ENCODE measurements around the gene PDK3. TPM values are rescaled to one million over a fixed set of nuclear protein-coding genes. Genes with fewer than 3 reads are reported as not detected.
A peak's percentile ranks its signal among the peaks of the same experiment; 100 is the strongest.

The PDK3 gene
- total RNA-seq, 6 donors from 2014 or later, result 9.2 to 29.5 (median 15.0) TPM

- Histone ChIP-seq H3K9me3 (no peaks in the 10 kb centered on the region), H3K36me3 (no peaks in the 10 kb centered on the region), H3K27me3 (no peaks in the 10 kb centered on the region), H3K27ac (no peak overlapping the region), H3K4me3 (no peak overlapping the region), H3K4me1 (peaks cover 0 to 10% (median 4%) of the 10 kb centered on the region in 4 donors)
- TF ChIP-seq CTCF (IDR thresholded peaks at IDR 0.05), result no peak
- TF ChIP-seq POLR2AphosphoS5 (IDR thresholded peaks at IDR 0.05), result no peak
- DNase-seq, result no peak
- no peak for ATAC-seq (ENCODE audit: low FRiP score in 2 of 2)
- WGBS, 2 donors, result 75 to 81% methylated on average over 2 to 4 of the region's 4 CpGs
Measured at GRCh38 chrX:24491741-24492140, 26.7 kb downstream of the PDK3 start.

GRCh38 chrX:24493740-24494581 is 28.9 kb downstream of the PDK3 start:
- H3K27me3 ChIP-seq, result no peaks in the 10 kb centered on the region
- peaks cover 0 to 10% (median 4%) of the 10 kb centered on the region in 4 donors for H3K4me1 ChIP-seq
- TF ChIP-seq CTCF (IDR thresholded peaks at IDR 0.05) (no peak), POLR2AphosphoS5 (IDR thresholded peaks at IDR 0.05) (no peak), POLR2A (IDR thresholded peaks at IDR 0.05) (no peak), EP300 (IDR thresholded peaks at IDR 0.05) (no peak)
- no peaks in the 10 kb centered on the region for H3K36me3 ChIP-seq
- H3K4me3 ChIP-seq, result no peak overlapping the region
- no peak for DNase-seq
- no peaks in the 10 kb centered on the region for H3K9me3 ChIP-seq
- WGBS, 2 donors, result 39 to 43% methylated on average over 6 of the region's 6 CpGs
- peak overlapping the region in 2 of 4 donors; percentile 8 to 37 for H3K27ac ChIP-seq
- peak in 1 of 2 donors; percentile 52 for ATAC-seq (ENCODE audit: low FRiP score in 2 of 2)

GRCh38 chrX:24494647-24495075 is 29.6 kb downstream of the PDK3 start:
- peak in 1 of 2 donors; percentile 40 for ATAC-seq (ENCODE audit: low FRiP score in 2 of 2)
- Histone ChIP-seq H3K27me3 (no peaks in the 10 kb centered on the region), H3K4me1 (peaks cover 0 to 10% (median 4%) of the 10 kb centered on the region in 4 donors), H3K4me3 (peak overlapping the region in 1 of 4 donors; percentile 5), H3K27ac (peak overlapping the region in 2 of 4 donors; percentile 8 to 37), H3K9me3 (no peaks in the 10 kb centered on the region), H3K36me3 (no peaks in the 10 kb centered on the region)
- DNase-seq, result peak in 1 of 2 donors; percentile 30
- TF ChIP-seq EP300 (IDR thresholded peaks at IDR 0.05) (peak in 1 of 4 donors; percentile 5), CTCF (IDR thresholded peaks at IDR 0.05) (no peak), POLR2AphosphoS5 (IDR thresholded peaks at IDR 0.05) (peak in 1 of 2 donors; percentile 23)
- 12 to 39% methylated on average over 7 to 8 of the region's 8 CpGs for WGBS, 2 donors

GRCh38 chrX:24495700-24496099 is 30.6 kb downstream of the PDK3 start:
- no peak for DNase-seq
- TF ChIP-seq CTCF (IDR thresholded peaks at IDR 0.05) (no peak), EP300 (IDR thresholded peaks at IDR 0.05) (no peak), POLR2A (IDR thresholded peaks at IDR 0.05) (no peak), POLR2AphosphoS5 (IDR thresholded peaks at IDR 0.05) (no peak)
- Histone ChIP-seq H3K27ac (peak overlapping the region in 1 of 4 donors; percentile 28), H3K27me3 (no peaks in the 10 kb centered on the region), H3K9me3 (no peaks in the 10 kb centered on the region), H3K4me1 (peaks cover 0 to 10% (median 4%) of the 10 kb centered on the region in 4 donors), H3K36me3 (no peaks in the 10 kb centered on the region), H3K4me3 (no peak overlapping the region)
- ATAC-seq (ENCODE audit: low FRiP score in 2 of 2), result no peak
- WGBS, 2 donors, result 73 to 77% methylated on average over 4 to 6 of the region's 6 CpGs
